GM12891 (cell line): ENCODE data around the gene SLC4A4.

Source experiments
- POLR2A ChIP-seq: IDR thresholded peaks from 2 replicates; pipeline ENCODE4 v1.6.1; 2011; ENCODE audit warnings: low read depth, low read length, control low read depth
- POLR2AphosphoS5 ChIP-seq: IDR thresholded peaks from 2 replicates; pipeline ENCODE4 v1.6.1; 2011; ENCODE audit warnings: low read depth, low read length, control low read depth

GRCh38 chr4:71586087-71586763 lies 247.4 kb downstream of the SLC4A4 start:
- TF ChIP-seq POLR2A (no peak), POLR2AphosphoS5 (no peak)
